Panc1 (cell line): ENCODE results near the gene SPEM1. TPM values are rescaled to one million over a fixed set of nuclear protein-coding genes. Genes with fewer than 3 reads are reported as not detected.

Experiments
- ATAC-seq: fragments of 200-7000 bp; cut with Tn5 transposase; 2 replicates; pipeline ENCODE4 v1.9.1; 2020; ENCODE audit warnings: mild to moderate bottlenecking, moderate library complexity
- BruUV-seq: library from RNA; stranded (reverse); fragments of 400-500 nt; replicated peaks from 2 replicates; lab custom pipeline; 2021; lab: Mats Ljungman, UMichigan
- CTCF ChIA-PET: fragments of 300-600 bp; sonication (Branson Sonifier 250); formaldehyde crosslinking; loops from one replicate; lab custom pipeline; 2022; ENCODE audit warnings: antibody characterized with exemption; lab: Charles Lee
- POLR2A ChIA-PET: fragments of 300-600 bp; sonication (Branson Sonifier 250); formaldehyde crosslinking; loops from one replicate; lab custom pipeline; 2022; ENCODE audit warnings: antibody characterized with exemption; lab: Charles Lee
- DNase-seq: peaks from one replicate; pipeline ENCODE4 v3.0.0-alpha.2; 2010; ENCODE audit warnings: low read depth, low spot score
- H3K27ac ChIP-seq: 2 replicates; pipeline ENCODE4 v1.5.1; 2011; ENCODE audit warnings: mild to moderate bottlenecking, low read length, inconsistent platforms
- H3K27me3 ChIP-seq: fragments of 200-500 bp; sonication (Bioruptor generic); 2 replicates; pipeline ENCODE4 v1.6.0; 2014; ENCODE audit warnings: low read length, inconsistent platforms; ENCODE audit not compliant: control insufficient read depth, insufficient read depth
- H3K36me3 ChIP-seq: fragments of 200-500 bp; sonication (Bioruptor generic); 2 replicates; pipeline ENCODE4 v1.5.1; 2014; ENCODE audit warnings: inconsistent platforms, mild to moderate bottlenecking, low read length, moderate library complexity; ENCODE audit not compliant: control insufficient read depth, insufficient read depth
- H3K4me1 ChIP-seq: 2 replicates; pipeline ENCODE4 v1.5.1; 2011; ENCODE audit warnings: inconsistent platforms, mild to moderate bottlenecking, low read length, moderate library complexity; ENCODE audit not compliant: control insufficient read depth, insufficient read depth
- H3K4me3 ChIP-seq, 2 experiments: 2 replicates each; pipeline ENCODE4 v1.5.1; 2011 to 2012; ENCODE audit warnings: low read depth in 2 of 2, low read length in 2 of 2, mild to moderate bottlenecking in 2 of 2, inconsistent platforms in 1 of 2, moderate library complexity in 1 of 2
- H3K9me3 ChIP-seq: fragments of 200-500 bp; sonication (Bioruptor generic); 2 replicates; pipeline ENCODE4 v1.5.1; 2014; ENCODE audit warnings: low read depth, mild to moderate bottlenecking, inconsistent platforms, low read length, moderate library complexity; ENCODE audit not compliant: control insufficient read depth, insufficient read depth
- CTCF ChIP-seq: fragments of 450-650 bp; IDR thresholded peaks from 2 replicates; pipeline ENCODE4 v1.5.1; 2017; ENCODE audit warnings: mild to moderate bottlenecking
- POLR2AphosphoS5 ChIP-seq: IDR thresholded peaks from 2 replicates; pipeline ENCODE4 v1.6.1; 2012; ENCODE audit warnings: mild to moderate bottlenecking, low read depth, low read length, moderate library complexity
- REST ChIP-seq, 2 experiments: IDR thresholded peaks; 2 replicates each; pipeline ENCODE4 v1.6.1; 2011 to 2012; ENCODE audit warnings: low read depth in 2 of 2, control low read depth in 1 of 2, low read length in 1 of 2, mild to moderate bottlenecking in 1 of 2, moderate library complexity in 1 of 2; ENCODE audit not compliant: insufficient read depth in 1 of 2
- SIN3A ChIP-seq: IDR thresholded peaks from 2 replicates; pipeline ENCODE4 v1.6.1; 2012; ENCODE audit warnings: low read depth, mild to moderate bottlenecking, low read length, moderate library complexity, borderline replicate concordance; ENCODE audit not compliant: insufficient read depth
- TCF7L2 ChIP-seq: IDR thresholded peaks from 2 replicates; pipeline ENCODE4 v1.6.1; 2011; ENCODE audit warnings: mild to moderate bottlenecking, low read depth, low read length, inconsistent platforms
- in situ Hi-C: cut with HindIII; loops from 2 replicates; pipeline ENCODE4 v1.10.0; 2016; ENCODE audit warnings: low sequenced_read_pairs, low pct_unique_long_range_greater_than_20kb
- intact Hi-C: fragments of 100-400 bp; cut with micrococcal nuclease; formaldehyde crosslinking; loops from one replicate; pipeline ENCODE4 v1.10.0; 2022; ENCODE audit not compliant: unreplicated experiment
- total RNA-seq: library from RNA; stranded (reverse); gene quantifications from one replicate; pipeline ENCODE4 v1.2.1, GENCODE V29; 2021; ENCODE audit not compliant: unreplicated experiment

Gene SPEM1
- total RNA-seq, 1 experiment from 2014 or later, result not detected

GRCh38 chr17:7410634-7411426 lies 9.3 kb upstream of the SPEM1 start:
- H3K27ac ChIP-seq, result no peak overlapping the region
- H3K4me3 ChIP-seq, result no peak overlapping the region
- in situ Hi-C loops, result no loop called here
- ATAC-seq, result no peak
- DNase-seq, result no peak
- no peaks in the 10 kb centered on the region for H3K9me3 ChIP-seq
- no peaks in the 10 kb centered on the region for H3K27me3 ChIP-seq
- H3K36me3 ChIP-seq, result no peaks in the 10 kb centered on the region
- BruUV-seq, result no TSS peak
- POLR2A ChIA-PET, result no interaction called here
- CTCF ChIA-PET, result no interaction called here
- H3K4me1 ChIP-seq, result no peaks in the 10 kb centered on the region; the same call in 1 of the 2 replicates
- intact Hi-C loops, result no loop called here
- no peak for TF ChIP-seq REST (IDR thresholded peaks at IDR 0.05; ENCODE audit: insufficient read depth in 1 of 2, low read depth in 2 of 2, low read length in 1 of 2)
- no peak for TF ChIP-seq TCF7L2
- TF ChIP-seq CTCF, result no peak
- no peak for TF ChIP-seq SIN3A
- TF ChIP-seq POLR2AphosphoS5, result no peak

- no peaks in the 10 kb centered on the region for H3K9me3 ChIP-seq
- no peak overlapping the region for H3K4me3 ChIP-seq
- TF ChIP-seq POLR2AphosphoS5 (no peak), SIN3A (no peak), CTCF (no peak), REST (IDR thresholded peaks at IDR 0.05; ENCODE audit: insufficient read depth in 1 of 2, low read depth in 2 of 2, low read length in 1 of 2) (no peak), TCF7L2 (no peak)
- intact Hi-C loops, result no loop called here
- DNase-seq (no peak), ATAC-seq (no peak)
- no peaks in the 10 kb centered on the region for H3K27me3 ChIP-seq
- H3K27ac ChIP-seq, result no peak overlapping the region
- H3K36me3 ChIP-seq, result no peaks in the 10 kb centered on the region
- POLR2A ChIA-PET, result no interaction called here
- in situ Hi-C loops, result no loop called here
- no TSS peak for BruUV-seq
- no peaks in the 10 kb centered on the region for H3K4me1 ChIP-seq
- CTCF ChIA-PET, result no interaction called here
Observed at GRCh38 chr17:7411427-7411750, 8.7 kb upstream of the SPEM1 start.
